NCI-H748 (cell line): Measurements from ENCODE around the gene SLC25A27.
"Not testable (repeated sequence)": the region's sequence is repeated elsewhere in the genome, so short reads cannot be mapped to it uniquely, and the experiment has no call there.

Experiments
- DNase-seq: peaks from one replicate; lab custom pipeline; 2025; ENCODE audit not compliant: unreplicated experiment; lab: John Stamatoyannopoulos, UW

Gene SLC25A27, protein sequence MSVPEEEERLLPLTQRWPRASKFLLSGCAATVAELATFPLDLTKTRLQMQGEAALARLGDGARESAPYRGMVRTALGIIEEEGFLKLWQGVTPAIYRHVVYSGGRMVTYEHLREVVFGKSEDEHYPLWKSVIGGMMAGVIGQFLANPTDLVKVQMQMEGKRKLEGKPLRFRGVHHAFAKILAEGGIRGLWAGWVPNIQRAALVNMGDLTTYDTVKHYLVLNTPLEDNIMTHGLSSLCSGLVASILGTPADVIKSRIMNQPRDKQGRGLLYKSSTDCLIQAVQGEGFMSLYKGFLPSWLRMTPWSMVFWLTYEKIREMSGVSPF

DNA sequence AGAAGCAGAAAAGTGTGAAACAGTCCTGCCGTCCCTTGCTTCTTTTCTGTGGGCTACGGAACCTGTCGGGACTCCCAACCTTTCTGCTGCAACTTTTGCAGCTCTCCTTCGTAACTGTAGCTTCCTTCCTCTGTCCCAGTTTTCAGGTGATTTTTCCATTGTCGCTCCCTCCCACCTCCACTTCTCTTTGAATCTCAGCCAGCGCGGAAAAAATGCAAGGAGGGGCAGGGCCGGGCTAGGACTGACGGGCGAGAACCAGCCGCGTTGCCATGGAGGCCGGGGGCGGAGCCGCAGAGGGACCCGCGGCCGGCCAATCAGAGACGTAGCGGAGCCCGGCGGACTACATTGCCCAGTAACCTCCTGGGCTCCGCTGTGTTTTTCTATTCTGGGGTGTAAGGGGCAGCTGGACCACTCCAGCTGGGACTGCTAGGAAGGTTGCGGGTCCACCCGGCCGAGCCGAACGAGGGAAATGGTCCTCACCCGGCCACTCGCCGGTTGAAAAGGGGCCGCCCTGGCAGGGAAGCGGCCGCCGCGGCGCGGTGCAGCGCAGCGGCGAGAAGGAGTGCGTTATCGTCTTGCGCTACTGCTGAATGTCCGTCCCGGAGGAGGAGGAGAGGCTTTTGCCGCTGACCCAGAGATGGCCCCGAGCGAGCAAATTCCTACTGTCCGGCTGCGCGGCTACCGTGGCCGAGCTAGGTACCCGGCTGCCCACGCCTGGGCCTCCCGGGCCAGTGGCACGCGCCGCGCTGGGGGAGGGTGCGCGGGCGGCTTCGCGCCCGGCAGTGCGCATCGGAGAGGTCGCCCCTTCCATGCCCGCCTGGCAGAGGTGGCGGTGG lies at the start of gene SLC25A27, which contains the start of gene CYP39A1:
SLC25A27 (plus strand) TSS at position 373 of the 836 bp plus-strand sequence; CDS start at position 591, 218 bp downstream.
CYP39A1 (minus strand) TSS at position 216 of the 836 bp plus-strand sequence. CDS start 236 bp downstream, outside the sequence.
- peak; percentile 95 for DNase-seq

DNA sequence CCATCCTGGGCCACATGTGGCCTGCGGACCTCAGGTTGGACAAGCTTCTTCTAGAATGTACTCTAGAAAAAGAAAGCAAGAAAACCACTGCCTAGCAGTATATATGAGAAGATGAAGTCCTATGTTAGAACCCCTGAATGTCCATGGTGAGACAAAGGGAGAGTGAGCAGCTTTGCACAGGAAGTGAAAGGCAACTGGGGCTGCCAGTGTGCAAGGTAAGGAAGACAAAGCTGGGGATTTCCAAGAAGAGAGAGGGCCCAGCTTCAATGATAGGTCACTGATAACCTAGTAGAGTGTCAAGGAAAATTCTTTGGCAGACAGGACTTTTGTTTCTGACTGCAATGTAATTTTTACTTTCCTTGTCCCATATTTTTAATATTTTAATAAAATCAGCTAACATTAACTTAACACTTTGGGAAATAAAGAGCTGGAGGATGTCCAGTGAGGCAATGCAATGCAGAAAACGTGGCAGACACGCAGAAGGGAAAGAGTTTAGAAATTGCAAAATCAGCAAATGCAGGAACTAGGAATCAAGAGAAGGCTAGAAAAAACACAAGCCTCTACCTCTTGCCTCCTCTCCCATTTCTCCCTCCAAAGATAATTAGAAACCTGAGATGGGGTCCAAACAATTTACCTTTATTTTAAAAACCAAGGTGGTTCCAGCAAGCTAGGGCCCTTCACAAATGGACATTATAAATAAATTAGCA lies 47.5 kb upstream of the SLC25A27 start:
- DNase-seq: no peak

DNA sequence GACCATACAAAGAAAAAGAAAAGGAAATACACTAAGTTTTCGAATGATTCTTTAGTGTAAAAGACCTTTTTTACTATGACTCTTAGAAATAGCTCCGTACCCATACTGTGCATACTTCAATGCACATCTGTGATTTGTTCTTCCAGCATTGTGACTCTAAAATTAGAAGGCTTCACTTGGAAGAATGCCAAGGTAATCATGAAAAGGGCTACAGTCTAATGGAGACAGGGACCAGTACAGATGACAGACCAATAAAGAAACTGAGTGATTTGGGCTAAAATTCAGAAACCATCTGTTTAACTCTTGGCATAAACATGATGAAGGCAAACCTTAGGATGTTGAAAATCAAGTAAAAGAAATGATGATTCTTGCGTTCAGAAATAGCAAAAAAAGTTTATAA lies 46.4 kb upstream of the SLC25A27 start:
- DNase-seq: peak; percentile 81

DNA sequence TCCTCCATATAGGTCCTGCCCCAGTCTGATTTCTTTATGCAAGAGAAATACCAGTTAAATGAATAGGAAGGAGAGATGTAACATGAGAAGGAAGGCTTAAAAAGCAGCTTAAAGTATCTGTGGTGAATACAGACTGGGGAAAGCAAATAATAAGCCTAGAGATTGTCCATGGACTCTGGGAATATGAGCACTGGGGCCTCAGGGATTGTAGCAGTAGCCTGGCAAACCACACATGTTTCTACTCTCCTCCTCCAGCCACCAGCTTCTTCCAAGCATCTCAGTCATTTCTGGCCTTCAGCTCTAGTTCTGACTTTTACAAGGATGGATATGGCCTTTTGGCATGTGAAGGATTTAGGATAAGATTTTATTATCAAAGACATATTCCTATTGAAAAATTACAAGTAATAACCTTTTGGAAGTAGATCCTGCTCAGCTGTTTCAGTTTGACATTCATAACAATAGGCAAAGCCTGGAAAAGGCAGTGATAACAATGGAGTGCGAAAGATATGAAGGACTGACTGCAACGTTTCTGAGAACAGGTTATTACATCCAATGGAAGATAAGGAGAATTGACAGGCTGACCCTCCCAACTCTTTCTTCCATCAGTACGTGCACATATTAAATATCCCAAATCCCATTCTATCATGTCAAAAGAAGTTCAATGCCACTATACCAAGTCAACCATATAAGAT lies 41.8 kb upstream of the SLC25A27 start:
- DNase-seq: no peak

DNA sequence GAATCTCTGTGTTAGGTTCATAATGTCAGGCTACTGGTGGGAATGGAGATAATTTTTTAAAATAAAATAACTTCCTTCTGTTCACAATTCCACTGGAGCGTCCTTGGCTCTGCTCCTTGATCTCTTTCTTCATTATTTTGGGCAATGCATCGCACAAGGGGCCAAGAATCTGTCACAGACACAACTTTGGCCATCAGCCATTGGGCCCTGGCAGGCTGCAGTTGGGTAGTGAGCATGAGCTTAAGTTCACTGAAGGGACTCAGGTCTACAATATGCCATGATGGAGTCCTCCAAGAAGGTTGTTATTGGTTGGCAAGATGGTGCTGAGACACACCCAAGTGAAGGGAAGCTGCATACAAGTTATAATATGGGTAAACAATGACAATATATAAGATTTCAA lies 40.1 kb upstream of the SLC25A27 start:
- no peak for DNase-seq

DNA sequence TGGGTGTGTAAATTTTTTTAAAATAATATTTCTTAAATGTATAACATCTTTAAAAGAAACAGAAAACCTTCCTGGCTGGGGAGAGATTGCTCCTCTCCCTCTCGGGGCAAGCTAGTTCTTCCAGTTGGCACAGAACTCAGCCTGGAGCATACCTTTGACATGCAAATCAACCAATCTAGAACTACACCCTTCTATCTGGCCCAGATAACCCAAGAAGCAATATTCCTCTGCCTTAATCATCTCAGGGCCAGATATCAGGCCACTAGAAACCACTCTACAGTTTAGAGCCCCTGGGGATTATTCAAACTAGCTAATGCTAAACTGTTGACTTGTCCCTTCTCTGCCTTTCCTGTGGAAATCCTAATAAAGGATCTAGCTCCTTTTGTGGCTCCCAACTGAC lies 34.0 kb upstream of the SLC25A27 start:
- DNase-seq: no peak

DNA sequence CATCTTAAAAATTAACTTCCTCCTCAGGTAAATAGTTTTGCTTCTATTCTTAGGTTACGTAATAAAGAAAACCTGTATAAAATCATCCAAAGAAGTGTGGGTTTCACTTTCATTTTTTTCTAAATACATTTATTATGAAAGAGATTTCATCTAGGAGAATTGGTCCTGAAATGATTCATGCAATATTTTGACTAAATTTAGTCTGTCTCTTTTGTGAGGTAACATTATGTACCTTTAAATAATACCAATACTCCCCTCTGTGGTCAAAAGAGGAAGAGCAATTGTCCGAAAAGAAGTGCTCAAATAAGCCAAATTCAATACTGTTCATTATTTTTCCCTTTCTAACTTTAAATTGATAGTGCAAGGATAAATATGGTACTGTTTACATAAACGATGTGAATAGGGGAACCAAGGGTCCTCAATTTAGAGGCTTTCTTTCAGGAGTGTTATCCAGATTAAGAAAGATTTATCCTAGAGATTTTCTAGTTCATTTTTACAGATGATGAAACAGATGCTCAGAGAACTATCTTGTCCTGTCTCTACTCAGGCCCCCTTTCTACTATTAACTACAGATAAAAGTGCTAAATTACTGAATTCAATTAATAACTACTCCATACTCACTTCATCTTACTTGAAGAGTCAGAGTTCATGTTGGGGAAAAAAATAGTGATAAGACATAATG lies 26.4 kb upstream of the SLC25A27 start:
- peak; percentile 37 for DNase-seq

DNA sequence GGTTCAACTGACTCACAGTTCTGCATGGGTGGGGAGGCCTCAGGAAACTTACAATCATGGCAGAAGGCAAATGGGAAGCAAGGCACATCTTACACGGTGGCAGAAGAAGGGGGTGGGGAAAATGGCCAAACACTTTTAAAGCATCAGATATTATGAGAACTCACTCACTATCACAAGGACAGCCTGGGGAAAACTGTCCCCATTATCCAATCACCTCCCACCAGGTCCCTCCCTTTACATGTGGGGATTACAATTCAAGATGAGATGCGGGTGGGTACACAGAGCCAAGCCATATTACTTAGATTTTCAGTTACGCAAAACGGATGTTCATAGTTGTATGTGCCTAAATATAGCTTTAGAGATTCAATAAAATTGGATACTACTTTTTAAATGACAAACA lies 25.8 kb upstream of the SLC25A27 start:
- DNase-seq: no peak

DNA sequence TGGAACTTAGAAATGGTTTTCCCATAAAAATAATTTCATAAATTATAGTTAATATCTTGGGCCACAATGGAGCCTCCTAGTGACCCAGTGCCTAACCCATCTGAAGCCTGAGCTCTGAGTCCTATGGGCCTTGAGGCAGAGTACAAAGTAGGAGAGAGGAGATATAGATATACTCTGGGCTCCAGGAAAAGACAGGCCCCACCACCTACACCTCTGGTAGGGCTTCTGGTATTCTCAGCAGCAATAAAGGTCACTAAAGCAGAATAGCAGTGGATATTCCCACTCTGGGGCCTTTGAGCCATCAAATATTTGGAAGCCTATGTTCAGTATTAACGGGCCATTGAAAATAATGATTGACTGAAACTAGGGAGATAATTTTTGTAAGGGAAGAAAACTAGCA lies 24.3 kb upstream of the SLC25A27 start:
- no peak for DNase-seq

DNA sequence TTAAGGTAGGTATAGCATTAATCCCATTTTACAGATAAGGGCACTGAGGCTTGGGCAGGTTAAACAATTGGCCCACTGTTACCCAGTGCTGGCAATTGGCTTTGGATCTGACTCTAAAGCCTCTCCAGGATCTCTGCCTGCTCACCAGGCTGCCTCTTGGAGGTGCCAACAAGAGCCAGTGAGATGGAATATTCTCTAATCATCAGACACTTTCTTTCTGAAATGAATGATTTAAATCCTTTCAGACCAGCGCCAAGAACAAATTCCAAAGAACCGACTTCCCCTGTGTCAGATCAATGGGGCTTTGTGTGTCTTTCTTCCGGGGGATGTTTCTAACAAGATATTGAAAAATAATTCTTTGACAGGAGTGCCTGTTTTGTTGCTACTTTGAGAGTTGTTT lies 23.8 kb upstream of the SLC25A27 start:
- no peak for DNase-seq

DNA sequence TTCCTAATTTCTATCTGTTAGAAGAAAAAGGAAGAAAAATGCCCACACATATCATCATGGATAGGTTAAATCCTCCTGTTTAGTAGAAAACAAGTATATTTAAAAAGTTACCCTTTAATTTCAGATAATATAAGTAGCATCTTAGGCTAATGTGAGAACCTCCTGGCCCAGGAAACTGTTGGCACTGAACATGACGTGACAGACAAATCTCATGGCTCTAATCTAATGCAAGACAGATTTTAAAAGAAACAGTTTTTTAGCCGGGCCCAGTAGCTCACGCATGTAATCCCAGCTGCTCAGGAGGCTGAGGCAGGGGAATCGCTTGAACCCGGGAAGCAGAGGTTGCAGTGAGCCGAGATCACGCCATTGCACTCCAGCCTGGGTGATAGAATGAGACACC lies 23.1 kb upstream of the SLC25A27 start:
- DNase-seq: no peak

DNA sequence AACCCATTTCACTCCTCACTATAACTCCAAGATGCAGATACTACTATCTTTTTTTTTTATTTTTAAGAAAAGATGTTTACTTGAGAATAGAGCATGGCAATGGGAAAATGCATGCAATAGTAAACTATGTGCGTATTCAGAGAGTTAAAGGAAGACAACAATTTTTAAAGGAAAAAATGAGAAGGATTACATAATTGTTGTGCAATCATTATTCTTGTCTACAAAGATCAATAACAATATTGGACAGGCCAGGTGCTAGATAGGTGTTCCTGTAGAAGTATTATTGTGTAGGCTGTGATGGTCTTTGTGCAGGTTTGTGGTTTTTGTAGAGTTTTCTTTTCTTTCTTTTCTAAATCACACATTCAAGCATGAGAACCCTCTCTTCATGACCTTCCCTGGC lies 20.7 kb upstream of the SLC25A27 start:
- no peak for DNase-seq

DNA sequence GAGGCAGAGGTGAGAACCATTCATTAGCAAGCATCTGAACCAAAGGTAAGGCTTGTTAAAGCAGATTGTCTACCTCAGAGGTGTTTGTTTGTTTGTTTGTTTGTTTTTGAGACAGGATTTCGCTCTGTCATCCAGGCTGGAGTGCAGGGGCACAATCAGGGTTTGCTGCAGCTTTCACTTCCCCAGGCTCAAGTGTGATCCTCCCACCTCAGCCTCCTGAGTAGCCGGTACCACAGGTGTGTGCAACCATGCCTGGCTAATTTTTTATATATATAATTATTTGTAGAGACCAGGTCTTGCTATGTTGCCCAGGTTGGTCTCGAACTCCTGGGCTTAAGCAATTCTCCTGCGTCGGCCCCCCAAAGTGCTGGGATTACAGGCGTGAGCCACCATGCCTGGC lies 17.3 kb upstream of the SLC25A27 start:
- no peak for DNase-seq

DNA sequence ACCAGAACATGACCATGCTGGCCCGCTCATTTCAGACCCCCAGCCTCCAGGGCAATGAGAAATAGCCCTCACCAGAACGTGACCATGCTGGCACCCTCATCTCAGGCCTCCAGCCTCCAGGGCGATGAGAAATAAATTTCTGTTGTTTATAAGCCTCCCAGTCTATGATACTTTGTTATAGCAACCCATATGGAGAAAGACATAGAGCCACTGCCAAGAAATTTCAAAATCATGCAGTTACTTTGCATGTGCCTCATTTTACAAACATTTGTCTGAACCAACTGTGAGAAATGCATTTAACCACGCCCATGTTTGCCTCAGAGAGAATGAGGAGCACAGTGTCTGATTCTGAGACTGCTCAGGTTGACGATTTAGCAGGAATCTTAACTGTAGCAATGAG lies 15.6 kb upstream of the SLC25A27 start:
- DNase-seq: no peak

DNA sequence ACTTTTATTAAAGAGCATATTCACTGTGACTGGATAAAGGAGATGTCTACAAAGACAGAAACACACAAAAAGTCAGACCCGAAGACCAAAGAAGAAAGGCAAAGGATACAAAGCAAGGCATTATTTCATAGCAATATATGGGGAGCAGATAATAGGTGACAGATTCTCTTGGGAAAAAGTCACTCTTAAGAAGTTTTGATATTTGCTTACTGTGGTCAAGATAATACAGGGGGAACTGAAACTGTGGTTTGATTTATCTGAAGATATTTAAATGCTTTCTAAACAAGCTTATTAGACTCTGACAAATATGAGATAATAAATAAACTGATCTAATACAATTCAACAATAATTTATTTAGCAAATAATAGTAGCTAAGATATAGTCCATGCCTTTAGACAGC lies 14.8 kb upstream of the SLC25A27 start:
- DNase-seq: no peak

DNA sequence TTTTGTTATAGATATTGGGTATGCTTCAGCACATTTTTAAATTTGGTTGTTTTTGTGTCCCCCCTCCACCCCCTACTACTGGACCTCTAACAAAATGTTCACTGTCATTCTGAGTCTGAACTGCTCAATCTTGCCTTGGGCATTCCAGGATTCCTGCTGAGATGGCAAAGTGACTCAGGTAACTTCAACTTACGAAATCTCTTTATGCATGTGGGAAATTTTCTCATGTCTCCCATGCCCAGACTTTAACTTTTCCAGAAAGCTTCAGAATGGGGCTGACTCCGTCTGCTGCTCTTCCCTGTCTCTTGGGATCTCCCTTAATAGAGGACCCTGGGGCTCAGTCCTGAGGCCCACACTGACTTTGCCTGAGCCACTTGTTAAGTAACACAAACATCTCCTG lies 14.1 kb upstream of the SLC25A27 start:
- no peak for DNase-seq

DNA sequence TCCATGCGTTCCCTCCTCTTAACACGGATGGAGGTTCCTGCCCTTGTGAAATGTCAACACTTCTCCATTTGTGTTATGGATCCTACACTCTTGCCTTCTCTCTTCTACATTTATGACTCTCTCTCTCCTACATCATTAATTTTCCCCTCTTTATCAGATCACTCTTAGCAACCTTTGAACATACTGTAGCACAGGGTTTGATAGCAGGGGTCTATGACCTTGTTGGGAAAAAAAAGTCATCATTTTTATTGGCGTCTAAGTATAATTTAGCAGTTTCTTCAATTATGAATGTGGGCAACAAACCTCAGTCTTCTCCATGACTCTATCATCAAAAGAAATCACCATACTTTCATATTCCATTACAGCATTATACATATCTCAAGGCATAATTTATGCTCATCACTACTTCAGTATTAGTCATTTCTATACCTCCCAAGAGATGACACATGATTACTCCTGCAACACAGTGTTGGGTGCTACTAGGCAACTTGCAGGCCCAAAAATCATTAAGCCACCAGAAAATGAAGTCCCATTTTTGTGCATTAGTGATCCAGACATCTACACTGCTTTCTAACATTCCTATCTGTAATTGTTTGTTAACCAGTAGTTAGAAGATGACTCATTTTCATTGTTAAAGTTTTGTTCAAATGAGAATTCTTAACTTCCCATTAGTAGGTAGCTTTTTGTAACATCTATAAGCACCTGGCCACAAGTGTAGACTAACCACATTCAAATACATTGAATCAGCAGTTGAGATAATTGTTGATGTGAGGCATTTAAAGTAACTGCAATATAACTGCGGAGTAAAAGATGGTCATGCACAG lies 9.6 kb upstream of the SLC25A27 start:
- DNase-seq: no peak

DNA sequence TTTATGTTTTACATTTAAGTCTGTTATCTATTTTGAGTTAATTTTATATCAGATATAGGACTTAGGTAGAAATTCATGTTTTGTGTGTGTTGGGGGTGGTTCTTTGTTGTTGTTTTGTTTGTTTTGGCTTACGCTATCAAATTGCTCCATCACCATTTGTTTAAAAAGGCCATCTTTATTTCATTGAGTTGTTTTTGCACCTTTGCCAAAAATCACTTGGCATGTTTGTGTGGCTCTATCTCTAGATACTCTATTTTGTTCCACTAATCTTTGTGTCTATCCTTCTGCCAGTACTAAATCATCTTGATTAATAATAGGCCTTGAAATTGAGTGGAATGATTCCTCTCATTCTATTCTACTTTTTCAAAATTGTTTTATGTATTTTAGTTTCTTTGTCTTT lies 7.5 kb upstream of the SLC25A27 start:
- no peak for DNase-seq

DNA sequence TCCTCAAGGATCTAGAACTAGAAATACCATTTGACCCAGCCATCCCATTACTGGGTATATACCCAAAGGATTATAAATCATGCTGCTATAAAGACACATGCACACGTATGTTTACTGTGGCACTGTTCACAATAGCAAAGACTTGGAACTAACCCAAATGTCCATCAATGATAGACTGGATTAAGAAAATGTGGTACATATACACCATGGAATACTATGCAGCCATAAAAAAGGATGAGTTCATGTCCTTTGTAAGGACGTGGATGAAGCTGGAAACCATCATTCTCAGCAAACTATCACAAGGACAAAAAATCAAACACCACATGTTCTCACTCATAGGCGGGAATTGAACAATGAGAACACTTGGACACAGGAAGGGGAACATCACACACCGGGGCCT lies 4.7 kb upstream of the SLC25A27 start:
- DNase-seq: not testable (repeated sequence)
